ENCODE data around the gene GORASP2. TPM values are rescaled to one million over a fixed set of nuclear protein-coding genes. Genes with fewer than 3 reads are reported as not detected.

GORASP2 gene
- total RNA-seq, 1 experiment from 2014 or later = 97.7 TPM

- Mint-ChIP-seq H3K9me3 (no peaks in the 10 kb centered on the region), H3K27me3 (ENCODE audit: low read depth) (no peaks in the 10 kb centered on the region), H3K36me3 (ENCODE audit: insufficient read depth in 1 of 3, low read depth in 3 of 3) (peaks cover 29 to 74% (median 69%) of the 10 kb centered on the region in 3 experiments), H3K27ac (no peak overlapping the region; a peak in 1 of 7 replicates), H3K4me3 (no peak overlapping the region), H3K4me1 (no peaks in the 10 kb centered on the region)
- H4K8ac ChIP-seq (replicated peaks; ENCODE audit: insufficient read length, low read depth, low read length) = no peak overlapping the region
- H2BK20ac ChIP-seq (ENCODE audit: low read depth, low read length, poor library complexity, severe bottlenecking) = no peak overlapping the region
- no peak overlapping the region for H2BK120ac ChIP-seq (ENCODE audit: low read depth, low read length, poor library complexity, severe bottlenecking)
- H2AFZ ChIP-seq (ENCODE audit: low read length) = no peak overlapping the region
- no peak overlapping the region for H3K27ac ChIP-seq (ENCODE audit: insufficient read length, low read depth, low read length)
- no peak overlapping the region for H2BK15ac ChIP-seq (ENCODE audit: low read depth, low read length)
- no peaks in the 10 kb centered on the region for H3K23me2 ChIP-seq (ENCODE audit: insufficient read length, low read depth, low read length, poor library complexity, severe bottlenecking)
- H3T11ph ChIP-seq (ENCODE audit: low read length) = no peak overlapping the region
- H4K20me1 ChIP-seq (ENCODE audit: control insufficient read depth, insufficient read depth, insufficient read length) = no peaks in the 10 kb centered on the region
- H3K4ac ChIP-seq (ENCODE audit: low read depth, low read length) = no peak overlapping the region
- no peak overlapping the region for H2AK5ac ChIP-seq (ENCODE audit: insufficient read length, low read length)
- no peak overlapping the region for H2BK5ac ChIP-seq (ENCODE audit: insufficient read length, low read length)
- WGBS (ENCODE audit: extremely low coverage, insufficient read length, low lambda C conversion rate) = no CpG with 5 or more reads among the region's 2 CpGs
- peaks cover 3% of the 10 kb centered on the region for H3K79me1 ChIP-seq (ENCODE audit: insufficient read depth, low read depth, low read length, poor library complexity, severe bottlenecking)
- no peaks in the 10 kb centered on the region for H3K4me1 ChIP-seq (ENCODE audit: insufficient read depth, low read length)
- H3K14ac ChIP-seq (ENCODE audit: insufficient read depth, low read length) = no peak overlapping the region
- TF ChIP-seq CTCF (conservative IDR thresholded peaks at IDR 0.05) = no peak
- no peak overlapping the region for H3K56ac ChIP-seq (ENCODE audit: insufficient read length, low read depth, low read length)
- H3K9me3 ChIP-seq (ENCODE audit: control insufficient read depth, low read depth, low read length) = no peaks in the 10 kb centered on the region
- H3K18ac ChIP-seq (ENCODE audit: insufficient read length, low read depth, low read length) = no peak overlapping the region
- DNase-seq = no peak
- H3K9ac ChIP-seq (ENCODE audit: extremely low read depth, insufficient read length, low read length) = no peak overlapping the region
- H3K27me3 ChIP-seq (ENCODE audit: insufficient read depth, low read length) = no peaks in the 10 kb centered on the region
- no peak overlapping the region for H3K4me2 ChIP-seq (ENCODE audit: insufficient read depth, insufficient read length, low read length)
- no peak overlapping the region for H2BK12ac ChIP-seq (ENCODE audit: insufficient read length, low read depth, low read length)
- H3K79me2 ChIP-seq (ENCODE audit: insufficient read depth, low read length) = no peaks in the 10 kb centered on the region
- no peak overlapping the region for H4K5ac ChIP-seq (ENCODE audit: insufficient read length, low read depth, low read length)
- no peak overlapping the region for H4K91ac ChIP-seq (ENCODE audit: insufficient read length, low read depth, low read length)
- no peak overlapping the region for H3K23ac ChIP-seq (ENCODE audit: insufficient read length, low read depth, low read length)
These were observed 75.8 kb downstream of the GORASP2 start for GRCh38 chr2:171004833-171005232.

All from H9 (cell line).